Stimulated activated CD8-positive, alpha-beta memory T cell treated with anti-CD3 and anti-CD28 coated beads, Interleukin-4, amount 100 ng/mL, for 48 hours (primary cell): ENCODE data around the gene TRAK1.

ENCODE experiments used
- DNase-seq: peaks from one replicate; pipeline ENCODE4 v3.0.0-alpha.2; 2020

Gene TRAK1

DNA sequence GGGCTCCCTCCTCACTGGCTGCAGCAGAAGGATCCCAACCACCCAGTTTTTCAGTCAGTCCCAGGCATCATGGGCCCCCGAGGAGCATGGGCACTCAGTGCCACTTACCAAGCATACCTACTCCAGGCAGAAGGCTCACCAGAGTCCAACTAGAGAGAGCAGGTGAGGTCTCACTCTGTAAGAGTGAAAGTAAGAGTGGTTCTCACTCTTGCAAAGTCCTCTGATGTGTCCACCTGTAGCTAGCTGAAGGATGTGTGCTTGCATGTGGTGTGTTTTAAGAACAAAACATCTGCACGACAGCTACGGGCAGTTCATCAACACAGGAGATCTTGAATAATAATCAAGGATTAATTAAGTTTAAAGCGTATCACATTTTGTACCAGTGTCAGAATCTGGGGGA, 125.1 kb downstream of the TRAK1 start:
- DNase-seq = peak; percentile 27

DNA sequence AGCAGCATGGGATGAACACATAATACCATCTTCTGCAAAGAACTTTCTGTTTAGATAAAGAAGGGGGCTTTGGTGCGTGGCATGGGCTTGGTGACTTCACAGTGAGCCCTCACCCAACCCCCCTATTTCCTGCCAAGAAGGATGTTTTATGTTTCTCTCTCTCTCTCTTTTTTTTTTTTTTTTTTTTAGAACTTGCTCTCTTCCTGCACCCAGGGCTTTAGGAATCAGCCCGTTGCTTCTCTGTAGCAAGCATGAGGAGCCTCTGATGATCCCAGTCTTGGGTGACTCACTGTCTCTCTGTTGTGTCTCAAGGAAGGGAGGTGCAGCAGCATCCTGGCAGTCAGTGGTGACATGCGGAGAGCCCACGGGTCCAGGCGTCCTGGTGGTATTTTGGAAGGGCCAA, 125.8 kb downstream of the TRAK1 start:
- no peak for DNase-seq

DNA sequence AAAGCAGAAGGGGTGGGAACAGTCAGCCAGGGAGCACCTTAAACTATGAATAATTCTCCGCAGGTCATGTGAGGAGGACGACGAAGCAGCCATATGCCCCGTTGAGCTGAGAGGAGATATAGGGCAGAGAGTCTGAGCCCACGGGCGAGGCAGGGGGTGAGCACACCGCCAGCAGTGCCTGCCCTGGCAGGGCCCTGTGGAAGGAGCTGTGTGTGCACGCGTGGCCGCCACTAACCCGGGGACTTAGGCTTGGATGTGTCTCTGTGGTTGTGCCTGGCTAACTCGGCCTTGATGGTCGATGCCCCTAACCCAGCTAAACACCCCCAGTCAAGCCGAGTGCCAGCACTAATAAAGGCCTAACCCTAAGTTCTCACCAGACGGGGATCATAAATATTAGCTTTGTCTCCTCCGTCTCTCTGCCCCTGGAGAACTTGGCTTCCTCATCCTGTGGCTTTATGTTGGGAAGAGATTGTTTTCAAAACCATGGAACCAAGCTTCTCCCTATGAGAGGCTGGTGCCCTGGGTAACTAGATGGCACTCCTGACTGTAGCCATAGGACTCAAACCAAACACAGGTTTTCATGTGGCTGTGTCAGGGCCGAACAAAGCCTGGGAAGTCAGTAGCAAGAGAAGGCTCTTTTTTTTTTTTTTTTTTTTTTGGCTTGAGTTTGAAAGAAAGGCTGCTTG, 129.4 kb downstream of the TRAK1 start:
- DNase-seq = no peak

DNA sequence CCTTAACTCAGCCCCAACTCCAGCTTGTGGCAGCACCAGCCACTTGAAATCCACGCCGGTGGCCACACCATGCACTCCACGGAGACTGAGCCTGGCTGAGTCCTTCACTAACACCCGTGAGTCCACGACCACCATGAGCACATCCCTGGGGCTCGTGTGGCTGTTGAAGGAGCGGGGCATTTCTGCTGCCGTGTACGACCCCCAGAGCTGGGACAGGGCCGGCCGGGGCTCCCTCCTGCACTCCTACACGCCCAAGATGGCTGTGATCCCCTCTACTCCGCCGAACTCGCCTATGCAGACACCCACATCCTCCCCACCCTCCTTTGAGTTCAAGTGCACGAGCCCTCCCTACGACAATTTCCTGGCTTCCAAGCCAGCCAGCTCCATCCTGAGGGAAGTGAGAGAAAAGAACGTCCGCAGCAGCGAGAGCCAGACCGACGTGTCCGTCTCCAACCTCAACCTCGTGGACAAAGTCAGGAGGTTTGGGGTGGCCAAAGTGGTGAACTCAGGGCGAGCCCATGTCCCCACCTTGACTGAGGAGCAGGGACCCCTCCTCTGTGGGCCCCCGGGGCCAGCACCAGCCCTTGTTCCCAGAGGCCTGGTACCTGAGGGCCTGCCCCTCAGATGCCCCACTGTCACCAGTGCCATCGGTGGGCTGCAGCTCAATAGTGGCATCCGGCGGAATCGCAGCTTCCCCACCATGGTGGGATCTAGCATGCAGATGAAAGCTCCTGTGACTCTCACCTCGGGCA, 132.0 kb downstream of the TRAK1 start:
- DNase-seq = no peak

DNA sequence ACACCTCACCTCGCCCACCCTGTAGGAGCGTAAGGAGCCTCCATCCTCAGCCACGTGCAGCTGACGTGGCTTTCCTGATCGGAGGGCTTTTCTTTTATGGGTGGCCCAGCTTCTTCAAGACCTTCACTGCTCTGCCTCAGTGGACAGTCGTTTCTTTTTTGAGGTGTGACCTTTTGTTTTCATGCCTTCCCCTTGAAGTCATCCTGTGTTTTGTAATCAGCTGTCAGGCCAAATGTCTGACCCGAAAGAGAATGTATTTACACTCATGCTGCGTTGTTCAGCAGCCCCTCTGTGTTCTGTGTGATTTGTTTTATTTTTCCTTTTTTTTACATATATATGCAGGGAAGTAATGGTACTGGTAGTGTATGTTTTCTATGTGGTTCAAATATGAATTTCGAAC, 133.0 kb downstream of the TRAK1 start:
- DNase-seq = no peak

DNA sequence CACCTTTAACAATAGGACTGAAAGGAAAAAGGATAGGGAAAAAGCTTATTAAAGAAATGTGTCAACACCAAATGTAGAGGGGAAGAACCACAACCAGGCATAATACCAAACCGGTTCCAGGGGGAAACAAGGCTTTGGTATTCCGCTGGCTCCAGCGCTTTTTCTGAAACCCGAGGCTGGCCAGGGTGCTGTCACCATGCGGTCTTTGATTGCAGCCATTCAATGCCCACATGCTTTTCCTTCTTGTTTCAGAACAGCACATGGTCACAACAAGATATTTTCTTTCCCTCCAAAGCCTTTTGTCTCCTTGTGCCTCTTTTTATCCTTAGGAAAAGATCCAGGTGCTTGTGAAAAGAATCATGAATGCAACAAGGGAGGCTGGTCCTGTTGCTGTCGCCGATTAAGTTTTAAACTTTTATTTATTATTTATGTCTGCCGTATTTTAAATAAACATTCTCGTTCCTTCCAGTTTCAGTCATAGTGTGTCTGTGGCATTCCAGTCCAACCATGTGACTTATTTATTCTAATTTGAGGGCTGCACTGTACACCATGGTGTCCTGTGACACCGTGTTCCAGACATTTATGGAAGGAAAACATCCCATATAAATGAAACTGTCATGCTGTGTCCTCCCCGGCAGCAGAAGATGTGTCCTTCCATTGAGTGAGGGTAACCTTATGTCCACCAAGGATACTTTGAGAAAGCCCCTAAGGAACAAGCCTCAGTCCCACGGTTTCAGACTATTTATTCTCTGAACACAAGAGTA, 133.7 kb downstream of the TRAK1 start:
- no peak for DNase-seq

DNA sequence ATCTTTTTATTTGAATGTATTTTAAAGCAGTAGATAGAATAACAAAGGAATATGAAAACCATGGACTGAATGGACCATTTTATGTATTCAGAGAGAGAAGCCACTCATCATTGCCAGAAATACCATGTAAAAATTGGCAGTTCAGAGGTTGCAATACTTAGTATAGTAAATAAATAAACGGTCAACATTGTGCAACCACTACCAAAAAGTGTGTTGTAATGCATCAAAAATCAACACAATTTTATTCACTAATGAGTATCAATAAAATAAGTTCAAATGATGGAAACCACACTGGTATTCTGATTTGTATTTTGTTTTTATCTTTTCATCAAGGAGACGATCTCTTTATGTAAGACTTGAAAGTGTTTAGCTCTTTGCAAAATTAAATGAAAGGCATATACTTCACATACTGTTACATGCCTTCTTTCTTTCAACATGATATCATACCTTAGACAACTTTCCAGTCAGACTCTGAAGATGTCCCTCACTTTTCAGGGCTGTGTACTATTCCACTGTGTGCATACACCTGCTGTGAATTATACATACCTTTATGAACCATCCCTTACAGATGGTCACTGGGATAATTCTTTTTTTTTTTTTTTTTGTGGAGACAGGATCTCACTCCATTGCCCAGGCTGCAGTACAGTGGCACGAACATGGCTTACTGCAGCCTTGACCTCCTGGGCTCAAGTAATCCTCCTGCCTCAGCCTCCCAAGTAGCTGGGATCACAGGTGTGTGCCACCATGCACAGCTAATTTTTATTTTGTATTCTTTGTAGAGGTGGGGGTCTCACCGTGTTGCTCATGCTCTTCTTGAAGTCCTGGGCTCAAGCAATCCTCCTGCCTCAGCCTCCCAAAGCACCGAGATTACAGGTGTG, 134.6 kb downstream of the TRAK1 start:
- no peak for DNase-seq

DNA sequence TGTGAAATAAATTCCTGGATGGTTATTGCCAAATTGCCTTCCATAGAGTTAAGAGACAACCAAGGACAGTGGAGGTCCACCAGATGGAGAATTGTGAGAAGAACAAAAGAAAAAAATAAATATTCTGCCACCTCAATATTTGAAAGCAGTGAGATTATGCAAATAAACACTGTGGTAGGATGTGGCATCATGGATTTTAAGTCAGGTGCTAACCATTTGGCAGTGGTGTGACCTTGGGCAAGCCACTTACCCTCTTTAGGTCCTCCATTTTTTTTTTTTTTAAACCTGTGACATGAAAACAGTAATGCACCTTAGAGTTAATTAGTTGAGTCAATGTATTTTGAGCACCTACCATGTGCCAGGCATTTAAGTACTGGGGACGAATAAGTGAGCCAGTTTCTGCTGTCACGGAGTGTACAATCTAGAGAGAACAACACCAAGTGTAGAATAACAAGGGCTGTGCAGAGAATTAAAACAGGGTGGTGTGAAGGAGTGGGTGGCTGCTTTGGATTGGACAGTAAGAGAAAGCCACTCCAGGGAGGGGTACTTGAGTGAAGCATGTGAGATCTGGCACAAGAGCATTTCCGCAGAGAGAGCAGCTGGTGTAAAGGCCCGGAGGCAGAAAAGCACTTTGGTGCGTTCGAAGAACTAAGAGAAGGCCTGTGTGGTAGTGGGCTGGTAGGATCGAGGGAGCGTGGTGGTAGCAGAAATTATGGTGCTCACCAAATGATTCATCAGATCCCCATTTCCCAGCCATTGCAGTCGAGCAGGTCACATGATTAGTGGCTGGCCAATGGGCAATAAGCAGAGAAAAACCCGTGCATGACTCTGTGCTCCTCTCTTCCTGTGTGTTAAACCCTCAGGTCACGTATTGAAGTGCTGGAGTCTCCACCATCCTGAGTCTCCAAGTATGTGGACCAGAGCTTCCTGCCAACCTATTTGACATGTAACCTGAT, 135.6 kb downstream of the TRAK1 start:
- no peak for DNase-seq

DNA sequence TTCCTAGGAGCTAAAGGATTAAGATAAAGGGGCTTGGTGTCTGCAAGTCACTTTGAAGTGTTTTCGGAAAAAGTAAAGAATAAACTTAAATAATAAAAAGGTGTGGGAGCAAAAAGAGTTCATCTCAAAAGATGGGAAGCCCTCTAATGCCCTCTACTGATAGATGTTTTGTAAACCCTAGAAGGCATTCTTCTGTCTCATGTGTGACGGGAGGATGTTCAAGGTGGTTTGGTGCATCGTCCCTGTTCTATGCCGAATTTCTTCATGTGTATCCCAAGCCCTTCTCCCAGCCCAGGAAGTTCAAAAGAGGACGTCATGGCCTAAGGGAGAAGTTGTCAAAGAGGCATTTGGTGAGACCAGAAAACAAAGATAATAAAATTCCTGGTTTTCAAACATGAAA, 137.6 kb downstream of the TRAK1 start:
- DNase-seq = no peak

DNA sequence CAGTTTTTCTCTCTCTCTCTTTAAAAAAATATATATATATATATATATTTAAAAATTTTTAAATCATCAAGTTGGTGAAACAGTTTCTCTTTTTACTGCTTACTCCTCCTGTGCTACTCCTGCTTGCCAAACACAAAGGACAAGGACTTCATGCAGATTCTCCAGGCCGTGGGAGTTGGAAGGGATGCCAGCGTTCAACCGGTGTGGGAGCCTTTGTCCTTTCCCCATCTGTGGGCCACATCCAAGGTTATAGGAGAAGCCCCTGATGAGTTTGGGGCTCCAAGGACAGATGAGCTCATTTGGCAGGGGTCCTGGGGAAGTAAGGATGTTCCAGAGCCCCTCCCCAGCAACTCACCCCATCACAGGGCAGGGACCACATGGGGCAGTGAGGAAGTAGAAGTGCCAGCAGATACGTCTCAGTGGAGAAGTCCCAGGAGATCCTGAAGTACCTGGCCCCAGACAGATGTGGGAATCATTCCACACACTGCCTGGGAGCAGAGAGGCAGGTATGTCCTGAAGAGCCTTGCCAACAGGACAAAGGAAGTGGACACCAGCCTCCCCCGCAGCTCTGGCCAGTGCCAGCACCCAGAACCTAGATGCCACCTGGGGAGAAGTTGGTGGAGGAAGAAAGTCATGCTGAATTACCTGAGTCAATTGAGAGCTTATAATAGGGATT, 138.2 kb downstream of the TRAK1 start:
- no peak for DNase-seq

DNA sequence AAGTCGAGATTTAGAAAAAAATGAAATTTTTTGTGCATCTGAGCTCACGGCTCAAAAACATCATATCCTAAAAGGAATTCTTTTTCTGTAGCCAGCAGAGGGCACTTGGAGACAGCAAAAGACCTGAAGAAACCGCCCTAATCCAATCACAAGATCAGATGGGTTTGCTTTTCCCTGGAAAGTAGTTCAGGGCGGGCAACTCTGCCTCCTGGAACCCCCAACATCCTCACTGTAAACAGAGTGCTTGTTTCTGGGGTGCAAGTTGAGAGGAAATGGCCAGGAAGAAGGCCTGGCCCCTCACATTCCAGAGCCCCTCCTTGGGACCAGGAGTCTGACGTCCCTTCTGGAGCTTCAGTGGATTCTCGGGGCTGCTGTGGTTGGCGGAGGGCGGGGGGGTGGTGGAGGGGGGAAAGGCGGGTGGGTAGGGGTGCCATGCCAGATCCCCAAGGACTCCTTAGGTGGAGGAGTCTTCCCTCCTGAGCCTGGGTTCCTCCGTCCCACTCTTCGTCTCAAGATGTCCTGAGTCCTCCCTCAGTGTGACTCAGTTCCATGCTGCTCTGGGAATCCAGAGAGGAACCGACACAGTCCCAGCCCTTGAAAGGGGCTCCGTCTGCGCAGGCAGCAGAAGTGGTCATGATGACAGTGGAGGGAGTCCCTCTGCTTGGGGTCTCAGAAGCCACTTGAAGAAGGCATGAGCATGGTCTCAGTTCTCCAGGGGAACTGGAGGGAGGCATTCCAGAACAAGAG, 139.0 kb downstream of the TRAK1 start:
- DNase-seq = no peak

DNA sequence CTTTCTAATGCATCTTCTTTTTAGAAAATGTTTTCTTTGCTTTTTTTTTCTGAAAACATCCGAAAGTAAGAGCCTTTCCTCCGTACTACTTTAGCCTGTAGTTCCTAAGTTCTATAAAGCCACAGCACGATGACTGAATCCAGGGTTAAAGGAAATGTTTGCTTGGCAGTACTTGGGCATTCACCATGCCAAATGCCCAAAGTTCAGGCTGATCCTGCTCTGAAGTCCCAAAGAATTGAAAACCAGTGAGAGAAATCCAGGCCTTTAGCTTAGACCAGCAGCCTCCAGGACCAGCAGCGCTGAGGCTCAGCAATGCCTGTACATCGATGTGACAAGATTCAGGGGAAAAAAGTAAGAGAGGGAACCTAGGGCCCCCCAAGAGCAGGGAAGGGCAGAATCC, 139.7 kb downstream of the TRAK1 start:
- DNase-seq = no peak

DNA sequence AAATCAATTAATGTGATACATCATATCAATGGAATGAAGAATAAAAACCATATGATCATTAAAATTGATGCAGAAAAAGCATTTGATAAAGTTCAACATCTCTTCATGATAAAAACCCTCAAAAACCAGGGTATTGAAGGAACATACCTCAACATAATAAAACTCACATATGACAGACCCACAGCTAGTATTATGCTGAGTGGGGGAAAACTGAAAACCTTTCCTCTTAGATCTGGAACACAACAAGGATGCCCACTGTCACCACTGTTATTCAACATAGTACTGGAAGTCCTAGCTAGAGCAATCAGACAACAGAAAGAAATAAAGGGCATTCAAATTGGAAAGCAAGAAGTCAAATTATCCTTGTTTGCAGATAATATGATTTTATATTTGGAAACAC, 144.4 kb downstream of the TRAK1 start:
- no peak for DNase-seq

DNA sequence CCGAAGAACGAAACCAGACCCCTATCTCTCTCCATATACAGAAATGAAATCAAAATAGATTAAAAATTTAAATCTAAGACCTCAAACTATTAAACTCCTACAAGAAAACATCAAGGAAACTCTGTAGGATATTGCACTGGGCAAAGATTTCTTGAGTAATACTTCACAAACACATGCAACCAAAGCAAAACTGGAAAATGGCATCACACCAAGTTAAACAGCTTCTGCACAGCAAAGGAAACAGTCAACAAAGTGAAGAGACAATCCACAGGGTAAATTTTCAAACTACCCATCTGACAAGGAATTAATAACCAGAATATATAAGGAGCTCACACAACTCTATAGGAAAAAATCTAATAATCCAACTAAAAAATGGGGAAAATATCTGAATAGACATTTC, 145.5 kb downstream of the TRAK1 start:
- no peak for DNase-seq

DNA sequence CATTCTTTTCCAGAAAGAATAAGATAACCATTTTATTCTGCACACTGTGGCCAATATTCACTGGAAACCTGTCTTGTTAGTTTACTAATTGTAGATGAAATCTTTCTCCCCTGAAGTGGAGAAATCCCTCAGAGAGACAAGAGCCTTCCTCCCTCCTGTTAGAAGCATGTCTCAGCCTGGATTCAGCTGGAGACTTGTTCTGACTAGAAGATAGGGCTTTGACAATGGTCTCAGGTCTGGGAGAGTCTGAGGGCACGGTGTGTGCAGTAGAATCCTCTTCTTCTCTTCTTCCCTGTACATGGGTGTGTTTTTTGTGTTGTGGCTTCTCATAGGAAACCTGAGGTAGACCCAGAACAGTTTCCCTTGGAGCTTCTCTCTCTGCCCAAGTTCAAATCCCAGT, 154.9 kb downstream of the TRAK1 start:
- DNase-seq = no peak

DNA sequence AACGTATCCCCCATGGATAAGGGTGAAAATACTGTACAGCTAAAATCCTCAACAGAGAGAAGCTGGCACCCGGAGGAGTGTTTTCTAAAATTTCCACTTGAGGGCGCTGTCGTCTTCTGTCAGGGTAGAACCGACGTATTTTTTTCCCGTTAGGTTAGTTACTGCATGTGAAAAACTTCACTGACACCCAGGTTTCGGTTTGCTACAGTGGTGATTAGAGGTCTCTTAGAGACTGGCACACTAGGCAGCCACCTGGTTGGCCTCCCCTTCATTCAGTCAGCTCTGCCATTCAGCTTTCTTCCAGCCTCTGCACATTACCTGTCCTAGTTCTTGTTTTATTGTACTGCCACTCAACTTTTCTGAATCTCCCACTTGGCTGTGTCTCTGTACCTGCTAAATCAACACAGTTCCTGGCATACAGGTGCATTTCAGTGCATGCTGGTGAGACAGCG, 156.4 kb downstream of the TRAK1 start:
- DNase-seq = peak; percentile 75

DNA sequence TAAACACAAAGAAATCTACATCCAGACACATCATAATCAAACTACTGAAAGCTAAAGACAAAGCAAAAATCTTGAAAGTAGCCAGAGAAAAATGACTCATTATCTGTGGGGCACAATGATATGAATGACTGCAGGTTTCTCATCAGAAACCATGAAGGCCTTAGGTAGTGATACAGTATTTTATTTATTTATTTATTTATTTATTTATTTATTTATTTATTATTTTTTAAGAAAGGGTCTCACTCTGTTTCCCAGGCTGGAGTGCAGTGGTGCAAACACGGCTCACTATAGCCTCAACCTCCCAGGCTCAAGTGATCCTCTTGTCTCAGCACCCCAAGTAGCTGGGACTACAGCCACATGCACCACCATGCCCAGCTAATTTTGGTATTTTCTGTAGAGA, 159.6 kb downstream of the TRAK1 start:
- no peak for DNase-seq

DNA sequence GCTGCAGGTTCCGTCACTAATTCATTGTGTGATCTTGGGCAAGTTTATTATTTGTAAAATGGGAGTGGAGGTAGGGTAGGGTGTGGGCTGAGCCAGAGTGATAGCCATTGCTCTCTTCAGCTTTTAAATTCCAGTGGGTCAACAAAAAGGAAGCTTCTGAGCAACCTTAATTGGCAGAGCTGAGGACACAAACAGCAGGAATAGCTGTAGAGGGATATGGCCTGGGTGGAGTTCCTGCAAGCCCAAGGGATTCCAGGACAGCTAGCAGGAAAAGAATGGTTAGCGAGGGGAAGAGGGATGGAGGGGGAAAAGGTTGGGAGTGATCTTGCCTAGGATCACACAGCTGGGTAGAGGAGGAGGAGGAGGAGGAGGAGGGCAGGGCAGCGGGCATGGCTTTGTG, 163.4 kb downstream of the TRAK1 start:
- no peak for DNase-seq

DNA sequence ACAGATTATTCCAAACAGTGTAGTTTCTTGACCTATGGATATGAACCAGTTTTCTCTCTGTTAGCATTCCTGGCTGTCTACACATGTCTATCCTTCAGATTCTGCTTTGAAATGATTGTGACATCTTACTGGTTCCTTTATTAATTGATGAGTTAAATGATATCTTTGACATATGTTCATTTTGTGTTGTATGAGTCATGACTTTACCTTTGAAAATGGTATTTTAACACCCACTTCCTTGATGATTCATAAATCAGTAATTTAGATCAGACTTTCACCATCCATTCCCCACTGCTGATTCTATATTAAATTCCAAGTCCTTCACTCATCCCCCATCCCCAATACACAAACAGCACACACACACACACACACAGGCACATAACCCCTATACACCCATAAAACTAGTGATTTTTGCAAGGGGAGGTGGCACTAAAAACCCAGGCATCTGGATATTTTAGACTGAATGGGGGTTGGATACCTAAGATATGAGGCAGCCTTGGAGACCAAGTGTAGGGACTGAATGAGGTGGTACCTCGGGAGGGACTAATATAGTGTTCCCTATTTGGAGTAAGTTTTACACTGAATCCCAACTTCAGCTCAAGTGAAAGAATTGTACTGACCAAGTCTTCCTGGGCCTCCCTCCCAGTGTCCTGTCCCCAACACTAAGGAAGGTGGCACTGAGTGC, 165.1 kb downstream of the TRAK1 start:
- no peak for DNase-seq

DNA sequence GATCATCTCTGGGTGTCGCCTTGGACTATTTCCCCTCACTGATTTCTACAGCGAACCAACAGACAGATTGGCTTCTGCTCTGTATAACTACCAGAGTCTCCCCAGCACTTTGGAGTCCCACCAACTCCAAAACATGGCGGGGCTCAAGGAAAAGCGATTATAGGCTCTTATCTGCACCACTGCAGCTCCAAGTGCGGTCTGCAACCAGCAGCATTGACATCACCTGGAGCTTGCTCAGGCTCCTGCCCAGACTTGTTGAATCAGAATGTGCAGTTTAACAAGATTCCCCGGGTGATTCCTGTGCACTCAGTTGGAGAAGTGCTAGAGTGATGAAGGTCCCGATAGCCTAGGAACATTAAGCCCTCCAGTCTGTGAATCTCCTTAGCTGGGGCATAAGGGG, 165.8 kb downstream of the TRAK1 start:
- DNase-seq = no peak
